GM19452 (cell line): ENCODE results near the gene TBC1D1.
"Not testable (repeated sequence)": the region's sequence is repeated elsewhere in the genome, so short reads cannot be mapped to it uniquely, and the experiment has no call there.

Experiments used
- ATAC-seq: cut with Tn5 transposase; IDR thresholded peaks from one replicate; pipeline ENCODE4 v1.9.1; 2021; ENCODE audit not compliant: unreplicated experiment

The TBC1D1 gene

GRCh38 chr4:38009949-38010348 is 119.1 kb downstream of the TBC1D1 start:
- ATAC-seq, result no peak

- ATAC-seq, result no peak
Measured at GRCh38 chr4:38011511-38012162, 120.8 kb downstream of the TBC1D1 start.

- ATAC-seq, result no peak
Measured at GRCh38 chr4:38013461-38014366, 122.8 kb downstream of the TBC1D1 start.

GRCh38 chr4:38014421-38014852 is 123.6 kb downstream of the TBC1D1 start:
- no peak for ATAC-seq

- no peak for ATAC-seq
Measured at GRCh38 chr4:38015886-38016515, 125.1 kb downstream of the TBC1D1 start.

- no peak for ATAC-seq
Measured at GRCh38 chr4:38016698-38017097, 125.8 kb downstream of the TBC1D1 start.

GRCh38 chr4:38017609-38018008 is 126.7 kb downstream of the TBC1D1 start:
- ATAC-seq, result no peak

- no peak for ATAC-seq
Measured at GRCh38 chr4:38020386-38020785, 129.5 kb downstream of the TBC1D1 start.

- not testable (repeated sequence) for ATAC-seq
Measured at GRCh38 chr4:38020961-38021360, 130.1 kb downstream of the TBC1D1 start.

GRCh38 chr4:38021751-38022150 is 130.9 kb downstream of the TBC1D1 start:
- ATAC-seq, result no peak

GRCh38 chr4:38023347-38024205 is 132.7 kb downstream of the TBC1D1 start:
- ATAC-seq, result no peak

GRCh38 chr4:38024206-38024509 is 133.3 kb downstream of the TBC1D1 start:
- ATAC-seq, result no peak

- ATAC-seq, result no peak
Measured at GRCh38 chr4:38025665-38026064, 134.8 kb downstream of the TBC1D1 start.

GRCh38 chr4:38026158-38026740 is 135.4 kb downstream of the TBC1D1 start:
- no peak for ATAC-seq

GRCh38 chr4:38030023-38030422 is 139.1 kb downstream of the TBC1D1 start:
- ATAC-seq, result no peak

- no peak for ATAC-seq
Measured at GRCh38 chr4:38034986-38035882, 144.3 kb downstream of the TBC1D1 start.

GRCh38 chr4:38036548-38036947 is 145.7 kb downstream of the TBC1D1 start:
- ATAC-seq, result no peak

GRCh38 chr4:38037612-38038011 is 146.7 kb downstream of the TBC1D1 start:
- ATAC-seq, result no peak

- no peak for ATAC-seq
Measured at GRCh38 chr4:38040619-38041018, 149.7 kb downstream of the TBC1D1 start.

- no peak for ATAC-seq
Measured at GRCh38 chr4:38044060-38044459, 153.2 kb downstream of the TBC1D1 start.
